Mesothelial cell of epicardium (in vitro differentiated cells): ENCODE results near the gene ULBP2. TPM values are rescaled to one million over a fixed set of nuclear protein-coding genes. Genes with fewer than 3 reads are reported as not detected.
A peak's percentile ranks its signal among the peaks of the same experiment; 100 is the strongest.
"Not testable (repeated sequence)": the region's sequence is repeated elsewhere in the genome, so short reads cannot be mapped to it uniquely, and the experiment has no call there.

Source experiments
- DNase-seq, 2 experiments: peaks; one replicate each; pipeline ENCODE4 v3.0.0; 2021; ENCODE audit warnings: low spot score in 2 of 2; ENCODE audit not compliant: unreplicated experiment in 2 of 2
- H3K27ac Mint-ChIP-seq: 2 replicates; pipeline ENCODE4 v1.8.0; 2021; ENCODE audit warnings: mixed read lengths
- H3K27me3 Mint-ChIP-seq: 2 replicates; pipeline ENCODE4 v1.8.0; 2021; ENCODE audit warnings: low read depth, mixed read lengths
- H3K36me3 Mint-ChIP-seq: 2 replicates; pipeline ENCODE4 v1.8.0; 2021; ENCODE audit warnings: mixed read lengths
- H3K4me1 Mint-ChIP-seq: 2 replicates; pipeline ENCODE4 v1.8.0; 2021; ENCODE audit warnings: mixed read lengths
- H3K4me3 Mint-ChIP-seq: 2 replicates; pipeline ENCODE4 v1.8.0; 2021; ENCODE audit warnings: mild to moderate bottlenecking, moderate library complexity, mixed read lengths
- H3K9me3 Mint-ChIP-seq: 2 replicates; pipeline ENCODE4 v1.8.0; 2021; ENCODE audit warnings: mixed read lengths
- CTCF ChIP-seq: fragments of 200-600 bp; sonication (generic); IDR thresholded peaks from one replicate; pipeline ENCODE4 v1.5.0; 2021; ENCODE audit warnings: antibody characterized with exemption; ENCODE audit not compliant: unreplicated experiment
- total RNA-seq: library from RNA; stranded (reverse); gene quantifications from 3 replicates; pipeline ENCODE4 v1.2.1, GENCODE V29; 2021

ULBP2 gene
- total RNA-seq, 1 donor from 2014 or later = 0.42 TPM

- H3K36me3 Mint-ChIP-seq = no peaks in the 10 kb centered on the region
- H3K27ac Mint-ChIP-seq = no peak overlapping the region
- H3K4me3 Mint-ChIP-seq = peak overlapping the region; percentile 77
- TF ChIP-seq CTCF = no peak
- H3K27me3 Mint-ChIP-seq = peaks cover 100% of the 10 kb centered on the region
- DNase-seq = no peak
- H3K4me1 Mint-ChIP-seq = peaks cover 18% of the 10 kb centered on the region
- H3K9me3 Mint-ChIP-seq = no peaks in the 10 kb centered on the region
Measured at GRCh38 chr6:149964308-149965193, 22.7 kb downstream of the ULBP2 start.

- Mint-ChIP-seq H3K9me3 (no peaks in the 10 kb centered on the region), H3K27me3 (peaks cover 100% of the 10 kb centered on the region), H3K27ac (no peak overlapping the region), H3K4me1 (peaks cover 18% of the 10 kb centered on the region), H3K4me3 (peak overlapping the region; percentile 77), H3K36me3 (no peaks in the 10 kb centered on the region)
- TF ChIP-seq CTCF = no peak
- DNase-seq = no peak
Measured at GRCh38 chr6:149965194-149966020, 23.6 kb downstream of the ULBP2 start.

GRCh38 chr6:149966319-149966718 lies 24.5 kb downstream of the ULBP2 start:
- H3K9me3 Mint-ChIP-seq, H3K27ac Mint-ChIP-seq, H3K4me3 Mint-ChIP-seq: not testable (repeated sequence)

GRCh38 chr6:149967591-149967990 lies 25.8 kb downstream of the ULBP2 start:
- no peak for TF ChIP-seq CTCF
- Mint-ChIP-seq H3K4me3 (no peak overlapping the region), H3K9me3 (no peaks in the 10 kb centered on the region)

More at GRCh38 chr6:149966319-149966718, 24.5 kb downstream of the ULBP2 start:
- peaks cover 18% of the 10 kb centered on the region for H3K4me1 Mint-ChIP-seq
- H3K36me3 Mint-ChIP-seq, DNase-seq: not testable (repeated sequence)
- peaks cover 100% of the 10 kb centered on the region for H3K27me3 Mint-ChIP-seq

GRCh38 chr6:149967999-149968398 lies 26.2 kb downstream of the ULBP2 start:
- DNase-seq, H3K27ac Mint-ChIP-seq, H3K9me3 Mint-ChIP-seq: not testable (repeated sequence)

More at GRCh38 chr6:149967591-149967990, 25.8 kb downstream of the ULBP2 start:
- no peak for DNase-seq
- Mint-ChIP-seq H3K27ac (no peak overlapping the region), H3K27me3 (peaks cover 98% of the 10 kb centered on the region), H3K4me1 (peaks cover 18% of the 10 kb centered on the region), H3K36me3 (no peaks in the 10 kb centered on the region)

GRCh38 chr6:149968909-149969308 lies 27.1 kb downstream of the ULBP2 start:
- H3K36me3 Mint-ChIP-seq, DNase-seq, H3K9me3 Mint-ChIP-seq, H3K27ac Mint-ChIP-seq, H3K4me3 Mint-ChIP-seq: not testable (repeated sequence)
- H3K4me1 Mint-ChIP-seq = peaks cover 12% of the 10 kb centered on the region
- H3K27me3 Mint-ChIP-seq = peaks cover 96% of the 10 kb centered on the region

More at GRCh38 chr6:149967999-149968398, 26.2 kb downstream of the ULBP2 start:
- Mint-ChIP-seq H3K4me1 (peaks cover 18% of the 10 kb centered on the region), H3K27me3 (peaks cover 98% of the 10 kb centered on the region)
- H3K36me3 Mint-ChIP-seq, H3K4me3 Mint-ChIP-seq: not testable (repeated sequence)

- DNase-seq = no peak
- TF ChIP-seq CTCF = no peak
- no peak overlapping the region for H3K4me3 Mint-ChIP-seq
- peaks cover 96% of the 10 kb centered on the region for H3K27me3 Mint-ChIP-seq
- peaks cover 7% of the 10 kb centered on the region for H3K4me1 Mint-ChIP-seq
- H3K36me3 Mint-ChIP-seq = no peaks in the 10 kb centered on the region
- H3K9me3 Mint-ChIP-seq = no peaks in the 10 kb centered on the region
- H3K27ac Mint-ChIP-seq = no peak overlapping the region
Measured at GRCh38 chr6:149969635-149970034, 27.8 kb downstream of the ULBP2 start.

GRCh38 chr6:149974394-149974793 lies 32.6 kb downstream of the ULBP2 start:
- peaks cover 95% of the 10 kb centered on the region for H3K27me3 Mint-ChIP-seq
- not testable (repeated sequence) for H3K4me3 Mint-ChIP-seq, H3K27ac Mint-ChIP-seq, H3K36me3 Mint-ChIP-seq, H3K4me1 Mint-ChIP-seq, DNase-seq, H3K9me3 Mint-ChIP-seq
